Nephron (organoid): Measurements from ENCODE around the gene WWC2.

Experiments
- H3K27ac Mint-ChIP-seq, 3 experiments: 2 replicates each; pipeline ENCODE4 v1.8.0; 2020; ENCODE audit warnings: mixed read lengths in 3 of 3, mild to moderate bottlenecking in 2 of 3, moderate library complexity in 1 of 3
- H3K27me3 Mint-ChIP-seq: 2 replicates; pipeline ENCODE4 v1.8.0; 2021; ENCODE audit warnings: low read depth, mild to moderate bottlenecking, moderate library complexity, mixed read lengths
- H3K36me3 Mint-ChIP-seq: 2 replicates; pipeline ENCODE4 v1.8.0; 2020; ENCODE audit warnings: low read depth, mixed read lengths
- H3K4me1 Mint-ChIP-seq: 2 replicates; pipeline ENCODE4 v1.8.0; 2020; ENCODE audit warnings: mixed read lengths
- H3K4me3 Mint-ChIP-seq, 3 experiments: 2 replicates each; pipeline ENCODE4 v1.8.0; 2020; ENCODE audit warnings: mild to moderate bottlenecking in 3 of 3, mixed read lengths in 3 of 3, moderate library complexity in 2 of 3
- H3K9me3 Mint-ChIP-seq: 2 replicates; pipeline ENCODE4 v1.8.0; 2020; ENCODE audit warnings: mixed read lengths
- CTCF ChIP-seq, 3 experiments: fragments of 200-600 bp; sonication (generic); IDR thresholded peaks; one replicate each; pipeline ENCODE4 v1.5.0; 2021; ENCODE audit warnings: antibody characterized with exemption in 3 of 3; ENCODE audit not compliant: unreplicated experiment in 3 of 3

The WWC2 gene

GRCh38 chr4:183312841-183313240 lies 213.8 kb downstream of the WWC2 start:
- H3K27me3 Mint-ChIP-seq: no peaks in the 10 kb centered on the region
- TF ChIP-seq CTCF (IDR thresholded peaks at IDR 0.05; ENCODE audit: unreplicated experiment in 3 of 3): no peak
- peaks cover 44% of the 10 kb centered on the region for H3K36me3 Mint-ChIP-seq
- no peaks in the 10 kb centered on the region for H3K9me3 Mint-ChIP-seq
- H3K4me3 Mint-ChIP-seq: no peak overlapping the region
- no peak overlapping the region for H3K27ac Mint-ChIP-seq
- no peaks in the 10 kb centered on the region for H3K4me1 Mint-ChIP-seq

GRCh38 chr4:183314336-183314735 lies 215.3 kb downstream of the WWC2 start:
- Mint-ChIP-seq H3K27me3 (no peaks in the 10 kb centered on the region), H3K36me3 (peaks cover 36% of the 10 kb centered on the region), H3K27ac (no peak overlapping the region), H3K4me1 (no peaks in the 10 kb centered on the region), H3K9me3 (no peaks in the 10 kb centered on the region), H3K4me3 (no peak overlapping the region)
- no peak for TF ChIP-seq CTCF (IDR thresholded peaks at IDR 0.05; ENCODE audit: unreplicated experiment in 3 of 3)

- peaks cover 34% of the 10 kb centered on the region for H3K36me3 Mint-ChIP-seq
- no peak overlapping the region for H3K4me3 Mint-ChIP-seq
- H3K4me1 Mint-ChIP-seq: no peaks in the 10 kb centered on the region
Observed at GRCh38 chr4:183314806-183315205, 215.7 kb downstream of the WWC2 start.

GRCh38 chr4:183318656-183319055 lies 219.6 kb downstream of the WWC2 start:
- H3K4me1 Mint-ChIP-seq: peaks cover 6% of the 10 kb centered on the region

More at GRCh38 chr4:183314806-183315205, 215.7 kb downstream of the WWC2 start:
- no peaks in the 10 kb centered on the region for H3K9me3 Mint-ChIP-seq
- H3K27ac Mint-ChIP-seq: no peak overlapping the region
- no peaks in the 10 kb centered on the region for H3K27me3 Mint-ChIP-seq
- no peak for TF ChIP-seq CTCF (IDR thresholded peaks at IDR 0.05; ENCODE audit: unreplicated experiment in 3 of 3)

GRCh38 chr4:183320211-183321059 lies 221.4 kb downstream of the WWC2 start, which contains the start of gene CLDN22:
Gene CLDN22 (minus strand): TSS chr4:183320276. CDS start chr4:183320218, 58 bp downstream.
- Mint-ChIP-seq H3K9me3 (no peaks in the 10 kb centered on the region), H3K4me3 (no peak within 1 kb of the TSS), H3K27ac (no peak within 1 kb of the TSS), H3K27me3 (no peaks in the 10 kb centered on the region), H3K36me3 (peaks cover 29% of the 10 kb centered on the region), H3K4me1 (peaks cover 6% of the 10 kb centered on the region)
- TF ChIP-seq CTCF (IDR thresholded peaks at IDR 0.05; ENCODE audit: unreplicated experiment in 3 of 3): no peak

More at GRCh38 chr4:183318656-183319055, 219.6 kb downstream of the WWC2 start:
- Mint-ChIP-seq H3K27ac (no peak overlapping the region), H3K27me3 (no peaks in the 10 kb centered on the region), H3K4me3 (no peak overlapping the region), H3K36me3 (peaks cover 32% of the 10 kb centered on the region), H3K9me3 (no peaks in the 10 kb centered on the region)
- no peak for TF ChIP-seq CTCF (IDR thresholded peaks at IDR 0.05; ENCODE audit: unreplicated experiment in 3 of 3)

GRCh38 chr4:183321079-183321478 lies 222.0 kb downstream of the WWC2 start:
- Mint-ChIP-seq H3K27me3 (no peaks in the 10 kb centered on the region), H3K4me1 (peaks cover 6% of the 10 kb centered on the region), H3K27ac (no peak overlapping the region), H3K36me3 (peaks cover 35% of the 10 kb centered on the region), H3K9me3 (no peaks in the 10 kb centered on the region), H3K4me3 (no peak overlapping the region)
- no peak for TF ChIP-seq CTCF (IDR thresholded peaks at IDR 0.05; ENCODE audit: unreplicated experiment in 3 of 3)
